ENCODE measurements around the gene CBX8. TPM values are rescaled to one million over a fixed set of nuclear protein-coding genes. Genes with fewer than 3 reads are reported as not detected.

CBX8 gene
- total RNA-seq, 1 donor from 2014 or later = 6.1 TPM

DNA sequence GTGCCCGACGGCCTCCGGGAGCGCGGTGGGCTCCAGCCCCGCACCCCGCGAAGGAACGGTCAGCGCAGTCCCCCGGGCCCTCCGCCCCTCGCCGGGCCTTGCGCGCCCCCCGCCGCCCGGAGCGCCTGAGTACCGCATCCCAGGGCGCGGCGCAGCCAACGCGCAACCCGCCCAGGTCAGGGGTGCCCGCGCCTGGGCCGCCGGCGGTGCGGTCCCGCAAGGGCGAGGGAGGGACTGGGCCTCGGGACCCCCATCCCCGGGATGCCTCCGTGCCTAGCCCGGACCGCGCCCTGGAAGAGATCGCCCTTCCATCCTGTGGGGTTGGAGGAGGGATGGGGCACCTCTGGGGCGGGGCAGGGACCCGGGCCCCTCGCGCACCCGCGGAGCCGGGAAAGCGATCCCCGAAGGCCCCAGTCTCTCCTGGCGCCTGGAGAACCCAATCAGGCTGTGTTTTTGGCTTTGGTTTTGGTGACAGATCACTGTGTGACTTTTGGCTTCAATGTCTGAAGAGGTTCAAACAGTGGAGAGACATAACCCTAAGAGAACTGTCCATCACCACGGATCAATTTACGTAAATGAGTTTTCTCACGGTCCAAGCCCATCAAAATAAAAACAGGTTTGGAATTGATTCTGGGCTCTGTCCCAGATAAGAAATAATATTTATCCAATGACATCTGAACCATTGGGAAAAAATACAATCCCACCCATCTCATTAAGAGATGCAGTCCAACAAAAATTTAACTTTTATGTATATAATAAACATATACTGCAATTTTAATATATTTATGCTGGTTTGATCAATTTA lies 48.4 kb downstream of the CBX8 start:
- no peak overlapping the region for H3K4me3 Mint-ChIP-seq (ENCODE audit: unreplicated experiment)
- no peaks in the 10 kb centered on the region for H3K36me3 Mint-ChIP-seq (ENCODE audit: low read depth)
- H3K27me3 Mint-ChIP-seq (ENCODE audit: low read depth) = peaks cover 24% of the 10 kb centered on the region
- H3K4me1 Mint-ChIP-seq (ENCODE audit: low read depth) = peaks cover 18% of the 10 kb centered on the region
- no peaks in the 10 kb centered on the region for H3K9me3 Mint-ChIP-seq (ENCODE audit: low read depth)
- DNase-seq (ENCODE audit: low spot score) = no peak
- TF ChIP-seq, protein P1, sequence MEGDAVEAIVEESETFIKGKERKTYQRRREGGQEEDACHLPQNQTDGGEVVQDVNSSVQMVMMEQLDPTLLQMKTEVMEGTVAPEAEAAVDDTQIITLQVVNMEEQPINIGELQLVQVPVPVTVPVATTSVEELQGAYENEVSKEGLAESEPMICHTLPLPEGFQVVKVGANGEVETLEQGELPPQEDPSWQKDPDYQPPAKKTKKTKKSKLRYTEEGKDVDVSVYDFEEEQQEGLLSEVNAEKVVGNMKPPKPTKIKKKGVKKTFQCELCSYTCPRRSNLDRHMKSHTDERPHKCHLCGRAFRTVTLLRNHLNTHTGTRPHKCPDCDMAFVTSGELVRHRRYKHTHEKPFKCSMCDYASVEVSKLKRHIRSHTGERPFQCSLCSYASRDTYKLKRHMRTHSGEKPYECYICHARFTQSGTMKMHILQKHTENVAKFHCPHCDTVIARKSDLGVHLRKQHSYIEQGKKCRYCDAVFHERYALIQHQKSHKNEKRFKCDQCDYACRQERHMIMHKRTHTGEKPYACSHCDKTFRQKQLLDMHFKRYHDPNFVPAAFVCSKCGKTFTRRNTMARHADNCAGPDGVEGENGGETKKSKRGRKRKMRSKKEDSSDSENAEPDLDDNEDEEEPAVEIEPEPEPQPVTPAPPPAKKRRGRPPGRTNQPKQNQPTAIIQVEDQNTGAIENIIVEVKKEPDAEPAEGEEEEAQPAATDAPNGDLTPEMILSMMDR (IDR thresholded peaks at IDR 0.05) = no peak
- H3K27ac Mint-ChIP-seq (ENCODE audit: unreplicated experiment) = no peak overlapping the region

GRCh38 chr17:79747508-79748294 lies 49.2 kb downstream of the CBX8 start:
- Mint-ChIP-seq H3K27ac (ENCODE audit: unreplicated experiment) (peak overlapping the region; percentile 17), H3K36me3 (ENCODE audit: low read depth) (no peaks in the 10 kb centered on the region), H3K27me3 (ENCODE audit: low read depth) (peaks cover 25% of the 10 kb centered on the region), H3K4me3 (ENCODE audit: unreplicated experiment) (peak overlapping the region; percentile 38), H3K4me1 (ENCODE audit: low read depth) (peaks cover 18% of the 10 kb centered on the region), H3K9me3 (ENCODE audit: low read depth) (no peaks in the 10 kb centered on the region)
- DNase-seq (ENCODE audit: low spot score) = no peak
- TF ChIP-seq, protein P1 (IDR thresholded peaks at IDR 0.05) = no peak

DNA sequence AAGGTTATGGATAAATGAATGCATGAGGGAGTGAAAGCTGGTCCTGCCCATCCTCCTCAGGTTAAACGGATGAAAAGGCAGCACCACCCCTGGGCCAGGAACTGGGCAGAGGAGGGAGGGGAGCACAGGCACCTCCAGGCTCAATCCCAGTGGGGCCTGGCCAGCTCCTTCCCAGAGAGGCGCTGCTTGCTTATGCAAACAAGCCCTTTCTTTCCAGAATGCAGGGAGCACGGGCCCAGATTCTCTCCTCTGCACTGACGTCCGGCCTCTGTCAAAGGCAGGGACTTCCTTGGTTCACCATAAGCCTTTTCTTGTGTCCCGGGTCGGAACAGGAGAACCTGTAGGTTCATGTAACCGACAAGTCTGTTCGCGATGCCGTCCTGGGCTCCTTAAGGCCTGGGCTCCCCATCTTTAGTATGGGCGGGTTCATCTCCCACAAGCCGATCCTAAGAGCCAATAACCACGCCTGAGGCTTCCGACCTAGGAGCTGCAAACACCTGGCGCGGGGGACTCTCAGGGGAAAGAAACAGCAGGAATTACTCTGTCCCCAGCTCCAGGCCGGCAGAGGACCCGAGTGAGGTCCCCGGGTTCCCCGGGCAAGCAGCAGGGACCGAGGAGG lies 49.9 kb downstream of the CBX8 start:
- TF ChIP-seq, protein P1 (IDR thresholded peaks at IDR 0.05) = no peak
- Mint-ChIP-seq H3K4me1 (ENCODE audit: low read depth) (peaks cover 18% of the 10 kb centered on the region), H3K36me3 (ENCODE audit: low read depth) (no peaks in the 10 kb centered on the region), H3K9me3 (ENCODE audit: low read depth) (no peaks in the 10 kb centered on the region), H3K4me3 (ENCODE audit: unreplicated experiment) (no peak overlapping the region), H3K27ac (ENCODE audit: unreplicated experiment) (no peak overlapping the region), H3K27me3 (ENCODE audit: low read depth) (peaks cover 27% of the 10 kb centered on the region)
- DNase-seq (ENCODE audit: low spot score) = no peak

DNA sequence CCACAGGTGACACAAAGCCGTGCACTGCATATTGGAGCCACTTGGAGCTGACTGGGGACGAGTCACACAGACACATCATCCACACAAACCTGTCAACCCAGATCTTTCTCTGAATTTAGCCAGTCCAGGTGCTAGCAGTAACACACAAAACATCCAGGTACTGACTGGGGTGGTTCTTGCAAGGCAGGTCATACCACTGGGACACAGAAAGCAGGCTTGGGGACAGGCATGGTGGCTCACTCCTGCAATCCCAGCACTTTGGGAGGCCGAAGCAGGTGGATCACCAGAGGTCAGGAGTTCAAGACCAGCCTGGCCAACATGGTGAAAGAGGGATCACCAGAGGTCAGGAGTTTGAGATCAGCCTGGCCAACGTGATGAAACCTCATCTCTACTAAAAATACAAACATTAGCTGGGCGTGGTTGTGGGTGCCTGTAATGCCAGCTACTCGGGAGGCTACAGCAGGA lies 51.2 kb downstream of the CBX8 start:
- peaks cover 18% of the 10 kb centered on the region for H3K4me1 Mint-ChIP-seq (ENCODE audit: low read depth)
- no peak for DNase-seq (ENCODE audit: low spot score)
- TF ChIP-seq, protein P1 (IDR thresholded peaks at IDR 0.05) = no peak
- H3K27me3 Mint-ChIP-seq (ENCODE audit: low read depth) = peaks cover 22% of the 10 kb centered on the region
- H3K36me3 Mint-ChIP-seq (ENCODE audit: low read depth) = no peaks in the 10 kb centered on the region
- no peak overlapping the region for H3K27ac Mint-ChIP-seq (ENCODE audit: unreplicated experiment)
- no peaks in the 10 kb centered on the region for H3K9me3 Mint-ChIP-seq (ENCODE audit: low read depth)
- H3K4me3 Mint-ChIP-seq (ENCODE audit: unreplicated experiment) = no peak overlapping the region

GRCh38 chr17:79743614-79744013 lies 53.3 kb downstream of the CBX8 start:
- Mint-ChIP-seq H3K9me3 (ENCODE audit: low read depth) (no peaks in the 10 kb centered on the region), H3K36me3 (ENCODE audit: low read depth) (no peaks in the 10 kb centered on the region), H3K4me3 (ENCODE audit: unreplicated experiment) (no peak overlapping the region), H3K27ac (ENCODE audit: unreplicated experiment) (no peak overlapping the region), H3K27me3 (ENCODE audit: low read depth) (peaks cover 36% of the 10 kb centered on the region), H3K4me1 (ENCODE audit: low read depth) (peaks cover 19% of the 10 kb centered on the region)
- TF ChIP-seq, protein P1 (IDR thresholded peaks at IDR 0.05) = no peak
- DNase-seq (ENCODE audit: low spot score) = no peak
